Measurements from ENCODE around the gene HSD17B12. TPM values are rescaled to one million over a fixed set of nuclear protein-coding genes. Genes with fewer than 3 reads are reported as not detected.

The HSD17B12 gene
- total and polyA plus RNA-seq, 2 donors (not counting 3 experiments of a cell fraction or from before 2014, with no cell fraction given), result 41.5 to 96.5 TPM

DNA sequence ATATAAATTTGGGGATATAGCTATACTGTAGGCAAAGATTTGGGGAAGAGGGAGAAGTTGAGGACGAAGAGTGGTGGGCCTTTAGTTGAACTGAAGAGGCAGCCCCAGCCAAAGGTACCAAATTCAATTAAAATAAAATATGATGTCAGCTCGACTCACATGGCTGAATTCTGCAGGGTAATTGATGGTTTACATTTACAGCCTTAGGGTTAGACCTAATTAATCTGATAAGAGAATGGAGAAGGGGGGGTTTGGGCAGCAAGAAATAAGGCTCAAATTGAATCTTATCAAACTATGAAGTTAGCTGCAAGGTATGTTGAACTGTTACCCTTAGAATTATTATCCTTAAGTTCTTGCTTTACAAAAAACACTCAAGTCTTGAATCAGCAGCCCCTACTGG, 3.6 kb upstream of the HSD17B12 start:
- no TSS peak for BruUV-seq (replicated peaks)
- dilution Hi-C loops (cut with MboI; ENCODE audit: extremely low pct_ligation_motif_present, low sequenced_read_pairs), result no loop called here
- H3K36me3 ChIP-seq (ENCODE audit: control insufficient read depth in 2 of 2, extremely low read depth in 1 of 2, insufficient read depth in 2 of 2, low read length in 2 of 2), result no peaks in the 10 kb centered on the region
- no peaks in the 10 kb centered on the region for H3K9me1 ChIP-seq (replicated peaks; ENCODE audit: control insufficient read depth, extremely low read depth, insufficient read depth, low read length)
- no peak overlapping the region for H3K9ac ChIP-seq (replicated peaks; ENCODE audit: extremely low read depth, insufficient read depth, low read length)
- peaks cover 9% of the 10 kb centered on the region for H3K79me2 ChIP-seq (ENCODE audit: control insufficient read depth, insufficient read depth, low read length)
- no peak for FAIRE-seq
- H4K20me1 ChIP-seq (replicated peaks; ENCODE audit: control insufficient read depth, extremely low read depth, insufficient read depth, low read length), result no peaks in the 10 kb centered on the region
- no peak for DNase-seq (ENCODE audit: low read depth, low spot score)
- H3K4me1 ChIP-seq (ENCODE audit: control insufficient read depth, extremely low read depth, insufficient read depth, low read length), result peaks cover 3% of the 10 kb centered on the region
- ChIA-PET POLR2A (no interaction called here), CTCF (interaction anchor here (1.3 kb wide), 1 partner anchor 12 kb away, joined by 3 read pairs; no protein-coding TSS in a partner anchor)
- intact Hi-C loops (cut with micrococcal nuclease), result no loop called here
- TF ChIP-seq FOS (IDR thresholded peaks at IDR 0.05; ENCODE audit: borderline replicate concordance, insufficient read depth, low read length), result no peak
- TF ChIP-seq, protein P1, sequence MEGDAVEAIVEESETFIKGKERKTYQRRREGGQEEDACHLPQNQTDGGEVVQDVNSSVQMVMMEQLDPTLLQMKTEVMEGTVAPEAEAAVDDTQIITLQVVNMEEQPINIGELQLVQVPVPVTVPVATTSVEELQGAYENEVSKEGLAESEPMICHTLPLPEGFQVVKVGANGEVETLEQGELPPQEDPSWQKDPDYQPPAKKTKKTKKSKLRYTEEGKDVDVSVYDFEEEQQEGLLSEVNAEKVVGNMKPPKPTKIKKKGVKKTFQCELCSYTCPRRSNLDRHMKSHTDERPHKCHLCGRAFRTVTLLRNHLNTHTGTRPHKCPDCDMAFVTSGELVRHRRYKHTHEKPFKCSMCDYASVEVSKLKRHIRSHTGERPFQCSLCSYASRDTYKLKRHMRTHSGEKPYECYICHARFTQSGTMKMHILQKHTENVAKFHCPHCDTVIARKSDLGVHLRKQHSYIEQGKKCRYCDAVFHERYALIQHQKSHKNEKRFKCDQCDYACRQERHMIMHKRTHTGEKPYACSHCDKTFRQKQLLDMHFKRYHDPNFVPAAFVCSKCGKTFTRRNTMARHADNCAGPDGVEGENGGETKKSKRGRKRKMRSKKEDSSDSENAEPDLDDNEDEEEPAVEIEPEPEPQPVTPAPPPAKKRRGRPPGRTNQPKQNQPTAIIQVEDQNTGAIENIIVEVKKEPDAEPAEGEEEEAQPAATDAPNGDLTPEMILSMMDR (IDR thresholded peaks at IDR 0.05; ENCODE audit: extremely low read depth in 1 of 2, insufficient read depth in 1 of 2, low read depth in 1 of 2, low read length in 2 of 2), result no peak
- TF ChIP-seq POLR2A (IDR thresholded peaks at IDR 0.05; ENCODE audit: low read depth, low read length), result no peak
- TF ChIP-seq POLR2AphosphoS5 (IDR thresholded peaks at IDR 0.05; ENCODE audit: insufficient read depth, low read depth, low read length), result no peak
- no peak for TF ChIP-seq JUN (IDR thresholded peaks at IDR 0.05; ENCODE audit: borderline replicate concordance, insufficient read depth, insufficient read length, low read depth)
- no peak for TF ChIP-seq MYC (IDR thresholded peaks at IDR 0.05; ENCODE audit: low read depth, low read length)
- no peak for TF ChIP-seq GATA2 (IDR thresholded peaks at IDR 0.05; ENCODE audit: insufficient read depth, insufficient read length, low read depth, low read length)
- no peak for TF ChIP-seq EZH2 (IDR thresholded peaks at IDR 0.05; ENCODE audit: borderline replicate concordance, low read depth, low read length, severe bottlenecking)
- TF ChIP-seq, protein P2, sequence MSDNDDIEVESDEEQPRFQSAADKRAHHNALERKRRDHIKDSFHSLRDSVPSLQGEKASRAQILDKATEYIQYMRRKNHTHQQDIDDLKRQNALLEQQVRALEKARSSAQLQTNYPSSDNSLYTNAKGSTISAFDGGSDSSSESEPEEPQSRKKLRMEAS (IDR thresholded peaks at IDR 0.05; ENCODE audit: insufficient read depth, insufficient read length), result no peak
- H3K4me2 ChIP-seq (ENCODE audit: insufficient read depth, low read length), result no peak overlapping the region
- no peaks in the 10 kb centered on the region for H3K9me3 ChIP-seq (replicated peaks; ENCODE audit: control insufficient read depth, insufficient read depth, low read length)
- H3K27me3 ChIP-seq (ENCODE audit: control insufficient read depth in 2 of 2, insufficient read depth in 2 of 2, low read length in 2 of 2), result peaks cover 8 to 11% of the 10 kb centered on the region in 2 experiments
- H3K4me3 ChIP-seq (replicated peaks in 1 of 3; ENCODE audit: insufficient read depth in 1 of 3, low read depth in 1 of 3, low read length in 3 of 3), result no peak overlapping the region
- H3K27ac ChIP-seq (ENCODE audit: insufficient read depth, low read depth, low read length), result no peak overlapping the region
- no peak overlapping the region for H2AFZ ChIP-seq (ENCODE audit: low read depth, low read length)

All from endothelial cell of umbilical vein (primary cell).